Bronchial epithelial cell (primary cell): Measurements from ENCODE around the gene RASGRF2. TPM values are rescaled to one million over a fixed set of nuclear protein-coding genes. Genes with fewer than 3 reads are reported as not detected.

Experiments used
- DNase-seq: peaks from one replicate; pipeline ENCODE4 v3.0.0-alpha.2; 2010; ENCODE audit warnings: low read depth
- FAIRE-seq: peaks from 2 replicates; lab custom pipeline; 2011; peaks lifted over from hg19 to GRCh38; lab: Jason Lieb, UNC
- H3K27me3 ChIP-seq: 2 replicates; pipeline ENCODE4 v1.5.1; 2011; ENCODE audit warnings: low read length; ENCODE audit not compliant: control insufficient read depth, insufficient read depth
- H3K36me3 ChIP-seq: 2 replicates; pipeline ENCODE4 v1.5.1; 2011; ENCODE audit warnings: low read length; ENCODE audit not compliant: control insufficient read depth, insufficient read depth
- H3K4me3 ChIP-seq: 2 replicates; pipeline ENCODE4 v1.5.1; 2011; ENCODE audit warnings: mild to moderate bottlenecking, low read depth, low read length, control low read depth
- CTCF ChIP-seq: IDR thresholded peaks from 2 replicates; pipeline ENCODE4 v1.5.1; 2011; ENCODE audit warnings: mild to moderate bottlenecking, moderate library complexity, low read length, control low read depth, inconsistent platforms; ENCODE audit not compliant: insufficient read depth, severe bottlenecking
- total RNA-seq: library from RNA; depleted of rRNA; stranded (reverse); fragments of >200 nt; gene quantifications from 2 replicates; pipeline ENCODE4 v1.2.1, GENCODE V29; 2014

Gene RASGRF2
- total RNA-seq, 1 donor from 2014 or later, result 0.53 TPM

- no peak for TF ChIP-seq CTCF
- Histone ChIP-seq H3K4me3 (no peak overlapping the region), H3K27me3 (no peaks in the 10 kb centered on the region), H3K36me3 (no peaks in the 10 kb centered on the region)
- no peak for DNase-seq
- no peak for FAIRE-seq
Measured at GRCh38 chr5:81006947-81007636, 46.9 kb downstream of the RASGRF2 start.

- Histone ChIP-seq H3K4me3 (no peak overlapping the region), H3K27me3 (no peaks in the 10 kb centered on the region), H3K36me3 (no peaks in the 10 kb centered on the region)
- FAIRE-seq (no peak), DNase-seq (no peak)
- TF ChIP-seq CTCF, result no peak
Measured at GRCh38 chr5:81007637-81008027, 47.5 kb downstream of the RASGRF2 start.

- DNase-seq, result no peak
- no peak for FAIRE-seq
- Histone ChIP-seq H3K27me3 (no peaks in the 10 kb centered on the region), H3K36me3 (no peaks in the 10 kb centered on the region), H3K4me3 (no peak overlapping the region)
- no peak for TF ChIP-seq CTCF
Measured at GRCh38 chr5:81010336-81011169, 50.4 kb downstream of the RASGRF2 start.

- no peak overlapping the region for H3K4me3 ChIP-seq
- no peak for TF ChIP-seq CTCF
- H3K27me3 ChIP-seq, result peaks cover 2% of the 10 kb centered on the region
- no peak for DNase-seq
- FAIRE-seq, result no peak
- no peaks in the 10 kb centered on the region for H3K36me3 ChIP-seq
Measured at GRCh38 chr5:81014348-81014747, 54.2 kb downstream of the RASGRF2 start.

GRCh38 chr5:81016116-81016515, 56.0 kb downstream of the RASGRF2 start:
- FAIRE-seq, result no peak
- TF ChIP-seq CTCF, result no peak
- no peak overlapping the region for H3K4me3 ChIP-seq
- H3K27me3 ChIP-seq, result peaks cover 2% of the 10 kb centered on the region
- no peaks in the 10 kb centered on the region for H3K36me3 ChIP-seq
- no peak for DNase-seq
